Middle frontal gyrus (tissue), 1 donor: ENCODE data around the gene PHF14.
A peak's percentile ranks its signal among the peaks of the same experiment; 100 is the strongest.

Experiments used
- DNase-seq: peaks from one replicate; pipeline ENCODE4 v3.0.0-alpha.2; 2015; ENCODE audit warnings: low spot score; ENCODE audit errors: extremely low spot score

Gene PHF14

DNA sequence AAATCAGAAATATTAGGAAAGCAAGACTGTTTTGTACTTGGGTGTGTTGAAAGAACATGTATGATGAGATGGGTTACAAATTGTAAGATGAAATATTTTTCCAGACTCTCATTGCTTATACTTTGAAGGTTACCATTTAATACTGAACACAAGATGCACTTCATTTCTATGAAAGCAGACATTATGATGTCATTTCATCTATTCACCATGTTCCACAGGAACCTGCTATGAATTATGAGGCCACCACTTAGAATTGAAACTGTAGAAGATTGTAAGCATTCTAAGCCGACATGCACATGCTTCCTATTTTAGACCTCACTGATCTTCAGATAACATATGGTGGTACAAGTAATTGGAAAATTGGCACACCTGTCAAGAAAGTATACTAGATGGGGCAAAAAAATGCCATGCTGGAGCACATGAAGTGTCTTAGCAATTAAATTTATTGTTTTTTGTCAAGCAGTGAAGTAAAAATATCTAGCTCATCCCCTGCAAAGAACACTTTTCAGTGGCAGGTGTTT lies 195.0 kb downstream of the PHF14 start:
- no peak for DNase-seq

DNA sequence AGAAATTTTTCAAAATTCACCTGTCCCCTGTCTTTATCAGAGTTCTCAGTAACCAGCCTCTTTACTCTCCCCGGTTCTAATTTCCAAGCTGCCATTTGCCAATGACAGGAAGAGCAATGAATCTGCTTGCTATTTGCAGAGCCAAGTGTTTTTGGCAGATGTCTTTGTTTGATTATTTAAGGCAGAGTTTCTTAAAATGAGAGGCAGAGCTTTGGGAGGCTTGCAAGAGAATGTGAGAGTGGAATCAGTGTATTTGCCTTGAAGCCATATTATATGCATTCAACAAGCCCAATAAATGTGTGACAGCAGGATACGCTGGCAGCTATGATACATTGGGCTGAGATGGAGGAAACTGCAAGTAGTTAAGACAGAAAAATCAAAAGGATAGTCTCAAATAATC lies 196.5 kb downstream of the PHF14 start:
- peak; percentile 40 for DNase-seq

DNA sequence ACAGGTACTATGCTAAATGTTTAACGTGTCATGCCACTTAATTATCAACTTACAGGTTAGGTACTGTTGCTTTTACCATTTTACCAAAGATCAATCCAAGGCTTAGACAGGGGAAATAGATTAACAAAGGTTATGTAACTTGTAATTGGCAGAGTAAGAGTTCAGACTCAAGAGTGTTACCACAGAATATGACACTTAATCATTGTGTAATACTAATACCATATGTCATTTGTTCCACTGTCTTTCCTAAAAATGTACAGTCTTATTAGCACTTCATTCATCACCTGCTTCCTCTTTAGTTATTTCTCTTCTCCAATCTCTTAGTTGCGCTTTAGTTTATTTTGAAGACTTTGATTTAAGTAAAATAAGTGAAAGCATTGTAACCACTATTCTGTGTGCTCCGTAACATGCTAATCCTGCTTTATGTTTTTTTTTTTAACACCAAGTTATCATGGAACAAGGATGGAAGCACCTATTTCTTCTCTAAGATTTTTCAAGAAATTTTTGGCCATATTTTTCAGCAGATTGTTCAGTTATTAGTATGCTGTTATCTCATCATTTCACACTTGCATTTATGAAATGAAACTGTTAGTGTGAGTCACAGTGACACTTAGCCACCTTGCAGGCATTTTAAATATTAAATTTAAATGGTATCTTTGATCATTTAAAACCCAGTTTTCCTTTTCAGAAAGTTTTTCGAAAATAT lies 197.3 kb downstream of the PHF14 start:
- no peak for DNase-seq

GRCh38 chr7:11171569-11172192 lies 198.0 kb downstream of the PHF14 start:
- no peak for DNase-seq

- no peak for DNase-seq
Measured at GRCh38 chr7:11172835-11173234, 199.2 kb downstream of the PHF14 start.

GRCh38 chr7:11175371-11175770 lies 201.7 kb downstream of the PHF14 start:
- no peak for DNase-seq

GRCh38 chr7:11175887-11176286 lies 202.2 kb downstream of the PHF14 start:
- no peak for DNase-seq

GRCh38 chr7:11176985-11177555 lies 203.4 kb downstream of the PHF14 start:
- no peak for DNase-seq

DNA sequence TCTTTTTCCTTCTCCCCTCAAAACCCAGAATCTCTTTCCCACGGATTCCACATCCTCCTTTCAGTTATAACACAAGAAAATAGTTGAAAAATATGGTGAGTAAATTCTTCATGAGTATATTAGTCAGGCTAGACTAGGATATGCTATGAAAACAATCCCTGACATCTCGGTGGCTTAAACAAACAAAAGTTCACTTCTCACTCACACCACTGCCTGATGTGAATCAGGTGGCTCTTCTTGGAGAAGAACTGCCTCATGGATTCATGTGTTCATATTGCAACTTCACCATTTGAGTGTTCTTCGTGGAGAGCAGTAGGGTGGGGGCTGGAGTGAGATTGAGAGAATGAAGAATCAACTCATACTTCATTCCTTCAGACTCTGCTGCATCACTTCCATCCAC lies 204.1 kb downstream of the PHF14 start:
- no peak for DNase-seq

GRCh38 chr7:11181590-11181989 lies 207.9 kb downstream of the PHF14 start:
- no peak for DNase-seq

GRCh38 chr7:11182736-11183135 lies 209.1 kb downstream of the PHF14 start:
- DNase-seq: no peak

GRCh38 chr7:11185179-11185815 lies 211.6 kb downstream of the PHF14 start:
- DNase-seq: no peak

DNA sequence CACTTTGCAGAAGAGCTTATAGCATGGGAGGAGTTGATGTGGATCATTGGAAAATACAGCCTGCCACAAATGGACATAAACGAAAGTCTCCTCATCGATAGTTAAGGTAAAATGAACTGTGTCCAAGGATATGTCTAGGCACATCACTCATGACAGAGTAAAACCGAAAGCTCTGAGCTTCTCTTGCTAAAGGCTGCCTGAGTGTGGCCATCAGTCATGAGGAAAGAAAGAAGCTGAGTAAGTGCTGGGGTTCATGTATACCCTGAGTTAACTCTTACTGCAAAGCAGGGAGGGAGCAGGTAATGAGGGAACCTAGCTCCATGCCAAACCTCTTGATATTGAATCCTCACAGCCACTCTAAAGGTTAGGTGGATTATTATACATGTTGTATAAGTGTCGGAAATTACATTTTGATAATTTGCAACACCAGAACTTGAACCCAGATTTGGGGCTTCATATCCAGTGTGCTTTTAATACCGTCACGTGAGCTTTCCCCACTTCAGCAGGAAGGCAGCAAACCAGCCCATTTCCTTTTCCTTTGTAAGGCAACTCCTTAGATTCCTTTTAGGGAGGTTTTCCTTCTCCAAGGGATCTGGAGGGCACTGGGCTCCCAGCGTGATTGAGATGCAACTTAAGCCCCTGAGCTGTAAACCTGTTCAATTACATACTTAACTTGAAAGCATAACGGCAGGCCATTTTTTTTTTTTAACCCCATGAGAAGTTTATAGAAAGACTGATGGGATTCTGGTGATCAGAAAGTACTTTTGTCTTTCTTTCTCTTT lies 215.0 kb downstream of the PHF14 start:
- DNase-seq: no peak

DNA sequence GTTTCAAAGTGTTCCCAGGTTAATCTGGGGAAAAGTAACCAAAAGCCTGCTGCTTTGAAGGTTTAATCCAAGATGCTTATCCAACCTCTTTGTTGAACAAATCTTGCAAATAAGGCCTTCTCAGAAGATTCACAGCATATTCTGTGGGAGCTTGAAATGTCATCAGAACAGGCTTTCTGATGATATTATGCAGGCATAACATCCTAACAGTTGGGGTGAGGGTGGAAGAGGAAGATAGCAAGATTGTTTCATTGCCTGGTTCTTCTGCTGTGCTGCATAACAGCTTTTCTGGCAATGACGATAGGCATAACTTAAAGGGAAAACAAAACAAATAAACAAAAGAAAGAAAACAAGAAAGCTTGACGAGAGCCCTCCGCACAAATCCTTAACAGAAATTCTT lies 217.4 kb downstream of the PHF14 start:
- no peak for DNase-seq

GRCh38 chr7:11191574-11192220 lies 218.0 kb downstream of the PHF14 start:
- no peak for DNase-seq

GRCh38 chr7:11192506-11192905 lies 218.8 kb downstream of the PHF14 start:
- no peak for DNase-seq

DNA sequence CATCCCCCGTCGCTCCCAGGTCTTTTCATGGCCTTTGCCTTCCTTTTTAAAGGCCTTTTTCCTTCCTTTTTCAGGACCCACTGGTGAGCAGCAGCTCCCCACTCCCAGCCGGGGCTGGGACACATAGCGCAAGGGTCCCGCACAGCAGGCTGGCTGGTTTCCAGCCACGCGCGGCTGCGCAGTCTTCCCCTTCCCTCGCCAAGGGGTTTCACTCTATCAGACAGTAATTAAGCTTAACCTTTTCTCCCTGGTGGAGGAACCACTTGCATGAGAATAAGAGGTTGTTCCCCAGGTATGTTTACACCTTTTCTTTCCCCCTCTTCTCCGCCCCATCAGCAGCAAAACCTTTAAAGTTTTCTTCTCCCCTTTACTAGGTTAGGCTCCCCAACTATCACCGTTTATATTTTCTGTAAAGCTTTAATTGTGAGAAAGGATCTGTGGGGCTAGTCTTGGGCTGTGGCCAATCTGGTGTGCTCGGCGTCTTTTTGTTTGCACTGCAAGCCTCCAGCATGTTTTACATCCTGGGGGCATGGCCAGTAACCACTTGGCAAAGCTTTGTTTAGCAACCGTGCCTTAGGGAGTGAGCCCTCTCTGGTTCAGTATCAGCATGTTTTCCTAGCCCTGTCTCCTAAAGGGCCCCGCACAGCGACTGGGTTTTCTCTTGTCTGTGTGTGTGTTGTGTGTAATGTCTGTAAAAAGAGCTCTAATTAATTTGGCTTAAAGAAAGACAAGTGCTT lies 219.6 kb downstream of the PHF14 start:
- DNase-seq: no peak

DNA sequence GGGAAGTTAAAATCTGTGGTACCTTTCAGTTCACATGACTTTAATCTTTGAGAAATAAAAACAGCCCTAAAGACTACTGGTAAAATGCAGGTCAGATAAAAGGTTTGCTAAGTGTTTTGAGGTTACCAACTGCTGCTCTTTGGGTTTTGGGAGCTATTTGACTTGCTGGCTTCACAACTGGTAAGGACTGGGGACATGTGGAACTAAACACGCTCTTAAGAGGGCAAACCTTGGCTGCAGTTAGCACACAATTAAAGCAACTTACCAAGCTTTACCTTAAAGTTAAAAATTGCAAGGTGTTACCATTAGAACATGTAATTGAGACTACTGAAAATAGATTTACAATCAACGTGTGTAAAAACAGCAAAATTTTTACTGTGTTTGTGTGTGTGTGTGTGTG lies 220.2 kb downstream of the PHF14 start:
- no peak for DNase-seq

GRCh38 chr7:11194492-11194891 lies 220.8 kb downstream of the PHF14 start:
- no peak for DNase-seq

GRCh38 chr7:11195502-11195901 lies 221.8 kb downstream of the PHF14 start:
- DNase-seq: no peak
